H9 (cell line): Measurements from ENCODE around the gene GTF3C1. TPM values are rescaled to one million over a fixed set of nuclear protein-coding genes. Genes with fewer than 3 reads are reported as not detected.

Experiments used
- DNase-seq: peaks from one replicate; pipeline ENCODE4 v3.0.0-alpha.2; 2017
- H2AFZ ChIP-seq: one replicate; pipeline ENCODE4 v1.6.1; 2013; ENCODE audit warnings: mild to moderate bottlenecking, low read length, control low read depth, moderate library complexity
- H2AK5ac ChIP-seq: 2 replicates; pipeline ENCODE4 v1.6.1; 2013; ENCODE audit warnings: low read length, control low read depth, mixed read lengths; ENCODE audit not compliant: insufficient read length
- H2BK120ac ChIP-seq: one replicate; pipeline ENCODE4 v1.6.1; 2013; ENCODE audit warnings: low read depth, mild to moderate bottlenecking, low read length, control low read depth, inconsistent platforms; ENCODE audit not compliant: poor library complexity, severe bottlenecking
- H2BK12ac ChIP-seq: 2 replicates; pipeline ENCODE4 v1.6.1; 2013; ENCODE audit warnings: low read length, control low read depth, mixed read lengths, low read depth; ENCODE audit not compliant: insufficient read length
- H2BK15ac ChIP-seq: 2 replicates; pipeline ENCODE4 v1.6.1; 2013; ENCODE audit warnings: low read depth, low read length, control low read depth
- H2BK20ac ChIP-seq: one replicate; pipeline ENCODE4 v1.6.1; 2013; ENCODE audit warnings: low read depth, mild to moderate bottlenecking, low read length, control low read depth, inconsistent platforms; ENCODE audit not compliant: poor library complexity, severe bottlenecking
- H2BK5ac ChIP-seq: 2 replicates; pipeline ENCODE4 v1.6.1; 2013; ENCODE audit warnings: low read length, control low read depth, mixed read lengths; ENCODE audit not compliant: insufficient read length
- H3K14ac ChIP-seq: 2 replicates; pipeline ENCODE4 v1.6.1; 2013; ENCODE audit warnings: low read length, control low read depth; ENCODE audit not compliant: insufficient read depth
- H3K18ac ChIP-seq: 2 replicates; pipeline ENCODE4 v1.6.1; 2013; ENCODE audit warnings: low read depth, mild to moderate bottlenecking, mixed read lengths, low read length, control low read depth; ENCODE audit not compliant: insufficient read length
- H3K23ac ChIP-seq: 2 replicates; pipeline ENCODE4 v1.6.1; 2013; ENCODE audit warnings: low read length, control low read depth, mixed read lengths, low read depth; ENCODE audit not compliant: insufficient read length
- H3K23me2 ChIP-seq: 2 replicates; pipeline ENCODE4 v1.6.1; 2013; ENCODE audit warnings: low read depth, mild to moderate bottlenecking, mixed read lengths, low read length, control low read depth; ENCODE audit not compliant: insufficient read length, poor library complexity, severe bottlenecking
- H3K27ac ChIP-seq: 2 replicates; pipeline ENCODE4 v1.5.1; 2013; ENCODE audit warnings: low read length, control low read depth, mixed read lengths, low read depth; ENCODE audit not compliant: insufficient read length
- H3K27me3 ChIP-seq: 2 replicates; pipeline ENCODE4 v1.6.1; 2013; ENCODE audit warnings: low read length, control low read depth, inconsistent platforms; ENCODE audit not compliant: insufficient read depth
- H3K4ac ChIP-seq: 2 replicates; pipeline ENCODE4 v1.6.1; 2013; ENCODE audit warnings: low read depth, mild to moderate bottlenecking, control low read depth, inconsistent platforms, low read length, moderate library complexity
- H3K4me1 ChIP-seq: 2 replicates; pipeline ENCODE4 v1.6.1; 2013; ENCODE audit warnings: low read length, control low read depth, inconsistent platforms; ENCODE audit not compliant: insufficient read depth
- H3K4me2 ChIP-seq: 2 replicates; pipeline ENCODE4 v1.6.1; 2013; ENCODE audit warnings: low read length, control low read depth, mixed read lengths; ENCODE audit not compliant: insufficient read length, insufficient read depth
- H3K56ac ChIP-seq: 2 replicates; pipeline ENCODE4 v1.6.1; 2013; ENCODE audit warnings: low read depth, mild to moderate bottlenecking, mixed read lengths, low read length, control low read depth; ENCODE audit not compliant: insufficient read length
- H3K79me1 ChIP-seq: 2 replicates; pipeline ENCODE4 v1.6.1; 2013; ENCODE audit warnings: low read depth, mild to moderate bottlenecking, moderate library complexity, low read length, control low read depth, inconsistent platforms; ENCODE audit not compliant: insufficient read depth, poor library complexity, severe bottlenecking
- H3K79me2 ChIP-seq: 2 replicates; pipeline ENCODE4 v1.6.1; 2013; ENCODE audit warnings: low read length, control low read depth, inconsistent platforms; ENCODE audit not compliant: insufficient read depth
- H3K9ac ChIP-seq: 2 replicates; pipeline ENCODE4 v1.6.1; 2013; ENCODE audit warnings: low read length, control low read depth, mixed read lengths; ENCODE audit not compliant: insufficient read length; ENCODE audit errors: extremely low read depth
- H3K9me3 ChIP-seq: one replicate; pipeline ENCODE4 v1.6.1; 2013; ENCODE audit warnings: low read depth, low read length, inconsistent platforms; ENCODE audit not compliant: control insufficient read depth
- H3T11ph ChIP-seq: one replicate; pipeline ENCODE4 v1.6.1; 2013; ENCODE audit warnings: mild to moderate bottlenecking, low read length, control low read depth, inconsistent platforms
- H4K20me1 ChIP-seq: one replicate; pipeline ENCODE4 v1.6.1; 2013; ENCODE audit not compliant: control insufficient read depth, insufficient read length, insufficient read depth
- H4K5ac ChIP-seq: 2 replicates; pipeline ENCODE4 v1.6.1; 2013; ENCODE audit warnings: low read depth, mild to moderate bottlenecking, mixed read lengths, low read length, control low read depth; ENCODE audit not compliant: insufficient read length
- H4K8ac ChIP-seq: replicated peaks from 2 replicates; pipeline ENCODE4 v1.6.1; 2013; ENCODE audit warnings: low read length, control low read depth, mixed read lengths, low read depth; ENCODE audit not compliant: insufficient read length
- H4K91ac ChIP-seq: 2 replicates; pipeline ENCODE4 v1.6.1; 2013; ENCODE audit warnings: low read depth, mild to moderate bottlenecking, moderate library complexity, mixed read lengths, low read length, control low read depth; ENCODE audit not compliant: insufficient read length
- H3K27ac Mint-ChIP-seq, 3 experiments: 2 replicates in 2 of 3; 3 replicates in 1 of 3; pipeline ENCODE4 v1.8.0; 2020 to 2021; ENCODE audit warnings: mixed read lengths in 3 of 3, mild to moderate bottlenecking in 1 of 3, moderate library complexity in 1 of 3
- H3K27me3 Mint-ChIP-seq: 2 replicates; pipeline ENCODE4 v1.8.0; 2021; ENCODE audit warnings: low read depth, mild to moderate bottlenecking, moderate library complexity, mixed read lengths
- H3K36me3 Mint-ChIP-seq, 3 experiments: 2 replicates in 2 of 3; 3 replicates in 1 of 3; pipeline ENCODE4 v1.8.0; 2020 to 2021; ENCODE audit warnings: low read depth in 3 of 3, mixed read lengths in 3 of 3; ENCODE audit not compliant: insufficient read depth in 1 of 3
- H3K4me1 Mint-ChIP-seq, 2 experiments: 2 replicates each; pipeline ENCODE4 v1.8.0; 2020; ENCODE audit warnings: mixed read lengths in 2 of 2
- H3K4me3 Mint-ChIP-seq, 2 experiments: 2 replicates in 1 of 2; 3 replicates in 1 of 2; pipeline ENCODE4 v1.8.0; 2020 to 2021; ENCODE audit warnings: mild to moderate bottlenecking in 2 of 2, mixed read lengths in 2 of 2, moderate library complexity in 1 of 2
- H3K9me3 Mint-ChIP-seq, 2 experiments: 2 replicates in 1 of 2; 3 replicates in 1 of 2; pipeline ENCODE4 v1.8.0; 2020; ENCODE audit warnings: mild to moderate bottlenecking in 2 of 2, mixed read lengths in 2 of 2, moderate library complexity in 1 of 2
- WGBS: extraction: QIAGEN DNeasy Blood & Tissue Kit; methylation state at CpG from one replicate; pipeline ENCODE4 v1.1.7; 2013; ENCODE audit warnings: missing lambda C conversion rate, low lambda C conversion rate, mixed read lengths; ENCODE audit not compliant: insufficient read length; ENCODE audit errors: extremely low coverage; 5-methylcytosine and 5-hydroxymethylcytosine counted together
- total RNA-seq: library from RNA; stranded (reverse); gene quantifications from 2 replicates; pipeline ENCODE4 v1.2.1, GENCODE V29; 2021
- TF ChIP-seq, protein P1 (sequence below): fragments of 200-600 bp; sonication (generic); conservative IDR thresholded peaks from 3 replicates; pipeline ENCODE4 v1.8.0; 2021; ENCODE audit warnings: antibody characterized with exemption, mild to moderate bottlenecking

GTF3C1 gene
- total RNA-seq, 1 experiment from 2014 or later, result 113 TPM

DNA sequence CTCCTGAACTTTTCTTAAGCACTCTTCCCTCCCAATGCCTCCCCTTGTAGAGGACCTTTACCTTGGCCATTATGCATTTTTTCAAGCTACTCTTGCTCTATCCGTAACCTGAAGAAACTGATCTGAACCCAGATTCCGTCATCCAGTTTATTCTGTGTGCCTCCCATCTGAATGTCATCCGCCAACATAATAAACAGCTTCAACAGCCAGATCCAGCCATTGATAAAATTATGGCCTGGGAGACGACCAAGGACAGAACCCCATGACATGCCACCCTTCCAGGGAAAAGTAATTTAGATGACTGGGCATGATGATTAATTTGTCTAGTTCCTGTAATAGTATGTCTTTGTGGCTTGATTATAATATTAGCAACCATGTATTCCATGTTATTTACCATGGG lies 42.1 kb upstream of the GTF3C1 start:
- Histone ChIP-seq H2BK12ac (no peak overlapping the region), H3K14ac (no peak overlapping the region), H2BK120ac (no peak overlapping the region), H4K20me1 (no peaks in the 10 kb centered on the region), H3K23ac (no peak overlapping the region), H3K56ac (no peak overlapping the region), H3K18ac (no peak overlapping the region), H2BK20ac (no peak overlapping the region), H4K8ac (no peak overlapping the region), H4K91ac (no peak overlapping the region), H2BK15ac (no peak overlapping the region), H2AFZ (no peak overlapping the region), H2AK5ac (no peak overlapping the region), H3K23me2 (no peaks in the 10 kb centered on the region), H3K9ac (no peak overlapping the region), H3K4ac (no peak overlapping the region), H3K79me1 (no peaks in the 10 kb centered on the region), H3K9me3 (no peaks in the 10 kb centered on the region), H3T11ph (no peak overlapping the region), H3K4me1 (no peaks in the 10 kb centered on the region), H3K4me2 (no peak overlapping the region), H3K79me2 (no peaks in the 10 kb centered on the region), H2BK5ac (no peak overlapping the region), H3K27ac (no peak overlapping the region), H4K5ac (no peak overlapping the region), H3K27me3 (no peaks in the 10 kb centered on the region)
- Mint-ChIP-seq H3K27me3 (no peaks in the 10 kb centered on the region), H3K36me3 (peaks cover 1 to 10% (median 2%) of the 10 kb centered on the region in 3 experiments; a peak in 3 of 7 replicates), H3K4me1 (no peaks in the 10 kb centered on the region), H3K4me3 (no peak overlapping the region), H3K27ac (0 out of 7 replicates have a peak overlapping the region, but pooled peaks of 1 of the 3 experiments have one; percentile 7), H3K9me3 (peaks cover 3 to 7% of the 10 kb centered on the region in 2 experiments; a peak in 3 of 5 replicates)
- TF ChIP-seq, protein P1, sequence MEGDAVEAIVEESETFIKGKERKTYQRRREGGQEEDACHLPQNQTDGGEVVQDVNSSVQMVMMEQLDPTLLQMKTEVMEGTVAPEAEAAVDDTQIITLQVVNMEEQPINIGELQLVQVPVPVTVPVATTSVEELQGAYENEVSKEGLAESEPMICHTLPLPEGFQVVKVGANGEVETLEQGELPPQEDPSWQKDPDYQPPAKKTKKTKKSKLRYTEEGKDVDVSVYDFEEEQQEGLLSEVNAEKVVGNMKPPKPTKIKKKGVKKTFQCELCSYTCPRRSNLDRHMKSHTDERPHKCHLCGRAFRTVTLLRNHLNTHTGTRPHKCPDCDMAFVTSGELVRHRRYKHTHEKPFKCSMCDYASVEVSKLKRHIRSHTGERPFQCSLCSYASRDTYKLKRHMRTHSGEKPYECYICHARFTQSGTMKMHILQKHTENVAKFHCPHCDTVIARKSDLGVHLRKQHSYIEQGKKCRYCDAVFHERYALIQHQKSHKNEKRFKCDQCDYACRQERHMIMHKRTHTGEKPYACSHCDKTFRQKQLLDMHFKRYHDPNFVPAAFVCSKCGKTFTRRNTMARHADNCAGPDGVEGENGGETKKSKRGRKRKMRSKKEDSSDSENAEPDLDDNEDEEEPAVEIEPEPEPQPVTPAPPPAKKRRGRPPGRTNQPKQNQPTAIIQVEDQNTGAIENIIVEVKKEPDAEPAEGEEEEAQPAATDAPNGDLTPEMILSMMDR, result no peak
- no peak for DNase-seq
- WGBS, result no CpG with 5 or more reads among the region's 4 CpGs
